ENCODE data around the gene DNM3. TPM values are rescaled to one million over a fixed set of nuclear protein-coding genes. Genes with fewer than 3 reads are reported as not detected.

DNM3 gene
- 0.45 and 0.51 TPM in 2 replicates for total RNA-seq (2014; rRNA removed; shearing (Covaris generic); ENCODE audit: low replicate concordance)

- Histone ChIP-seq H3K79me2 (ENCODE audit: low read length) (no peaks in the 10 kb centered on the region), H3K9ac (ENCODE audit: low read length) (no peak within 1 kb of the TSS), H4K20me1 (ENCODE audit: insufficient read depth, low read depth, low read length) (no peaks in the 10 kb centered on the region), H3K4me3 (ENCODE audit: low read length) (no peak within 1 kb of the TSS), H3K36me3 (ENCODE audit: insufficient read depth, low read length) (no peaks in the 10 kb centered on the region), H3K27me3 (ENCODE audit: low read length) (no peaks in the 10 kb centered on the region), H3K27ac (ENCODE audit: low read length) (no peak within 1 kb of the TSS), H3K4me1 (ENCODE audit: low read length) (peaks cover 6% of the 10 kb centered on the region; the same call in 1 of the 2 replicates), H3K4me2 (ENCODE audit: low read depth, low read length, poor library complexity, severe bottlenecking) (no peak within 1 kb of the TSS), H2AFZ (ENCODE audit: low read length) (no peak within 1 kb of the TSS), H3K9me3 (ENCODE audit: low read length) (no peaks in the 10 kb centered on the region), H3K9me2 (replicated peaks; ENCODE audit: insufficient read depth, low read length) (no peaks in the 10 kb centered on the region)
- DNase-seq: no peak
These were observed at the start of gene DNM3 for GRCh38 chr1:171841050-171841910. DNM3 (plus strand) TSS chr1:171841498; CDS start chr1:171841657, 159 bp downstream.

GRCh38 chr1:171792656-171793369, 48.5 kb upstream of the DNM3 start:
- H4K20me1 ChIP-seq (ENCODE audit: insufficient read depth, low read depth, low read length): no peaks in the 10 kb centered on the region
- H3K4me2 ChIP-seq (ENCODE audit: low read depth, low read length, poor library complexity, severe bottlenecking): no peak overlapping the region
- no peaks in the 10 kb centered on the region for H3K9me3 ChIP-seq (ENCODE audit: low read length)
- H3K9ac ChIP-seq (ENCODE audit: low read length): no peak overlapping the region
- H3K4me1 ChIP-seq (ENCODE audit: low read length): no peaks in the 10 kb centered on the region
- H3K4me3 ChIP-seq (ENCODE audit: low read length): no peak overlapping the region
- no peaks in the 10 kb centered on the region for H3K27me3 ChIP-seq (ENCODE audit: low read length)
- H3K36me3 ChIP-seq (ENCODE audit: insufficient read depth, low read length): peaks cover 56% of the 10 kb centered on the region; the same call in 1 of the 2 replicates
- peaks cover 27% of the 10 kb centered on the region for H3K79me2 ChIP-seq (ENCODE audit: low read length)
- H2AFZ ChIP-seq (ENCODE audit: low read length): no peak overlapping the region
- no peak for DNase-seq
- H3K27ac ChIP-seq (ENCODE audit: low read length): no peak overlapping the region
- no peaks in the 10 kb centered on the region for H3K9me2 ChIP-seq (replicated peaks; ENCODE audit: insufficient read depth, low read length)

- H3K79me2 ChIP-seq (ENCODE audit: low read length): peaks cover 21% of the 10 kb centered on the region
- no peak overlapping the region for H3K4me2 ChIP-seq (ENCODE audit: low read depth, low read length, poor library complexity, severe bottlenecking)
These were observed 47.7 kb upstream of the DNM3 start for GRCh38 chr1:171793636-171794035.

GRCh38 chr1:171794085-171794484, 47.2 kb upstream of the DNM3 start:
- Histone ChIP-seq H3K9me3 (ENCODE audit: low read length) (no peaks in the 10 kb centered on the region), H3K79me2 (ENCODE audit: low read length) (peaks cover 16% of the 10 kb centered on the region), H3K36me3 (ENCODE audit: insufficient read depth, low read length) (peaks cover 43% of the 10 kb centered on the region; the same call in 1 of the 2 replicates), H3K27ac (ENCODE audit: low read length) (no peak overlapping the region), H4K20me1 (ENCODE audit: insufficient read depth, low read depth, low read length) (no peaks in the 10 kb centered on the region), H3K27me3 (ENCODE audit: low read length) (no peaks in the 10 kb centered on the region), H3K4me3 (ENCODE audit: low read length) (no peak overlapping the region), H3K9ac (ENCODE audit: low read length) (no peak overlapping the region), H2AFZ (ENCODE audit: low read length) (no peak overlapping the region), H3K4me2 (ENCODE audit: low read depth, low read length, poor library complexity, severe bottlenecking) (no peak overlapping the region), H3K9me2 (replicated peaks; ENCODE audit: insufficient read depth, low read length) (no peaks in the 10 kb centered on the region), H3K4me1 (ENCODE audit: low read length) (no peaks in the 10 kb centered on the region)
- no peak for DNase-seq

More at GRCh38 chr1:171793636-171794035, 47.7 kb upstream of the DNM3 start:
- Histone ChIP-seq H3K9me3 (ENCODE audit: low read length) (no peaks in the 10 kb centered on the region), H3K9me2 (replicated peaks; ENCODE audit: insufficient read depth, low read length) (no peaks in the 10 kb centered on the region), H3K4me1 (ENCODE audit: low read length) (no peaks in the 10 kb centered on the region), H2AFZ (ENCODE audit: low read length) (no peak overlapping the region), H3K27ac (ENCODE audit: low read length) (no peak overlapping the region), H3K9ac (ENCODE audit: low read length) (no peak overlapping the region), H4K20me1 (ENCODE audit: insufficient read depth, low read depth, low read length) (no peaks in the 10 kb centered on the region), H3K36me3 (ENCODE audit: insufficient read depth, low read length) (peaks cover 48% of the 10 kb centered on the region; the same call in 1 of the 2 replicates), H3K4me3 (ENCODE audit: low read length) (no peak overlapping the region), H3K27me3 (ENCODE audit: low read length) (no peaks in the 10 kb centered on the region)
- DNase-seq: no peak

GRCh38 chr1:171796592-171796991, 44.7 kb upstream of the DNM3 start:
- DNase-seq: no peak
- H3K9me3 ChIP-seq (ENCODE audit: low read length): no peaks in the 10 kb centered on the region
- H3K36me3 ChIP-seq (ENCODE audit: insufficient read depth, low read length): peaks cover 32% of the 10 kb centered on the region; the same call in 1 of the 2 replicates
- H3K4me1 ChIP-seq (ENCODE audit: low read length): no peaks in the 10 kb centered on the region
- H3K27me3 ChIP-seq (ENCODE audit: low read length): no peaks in the 10 kb centered on the region
- no peak overlapping the region for H2AFZ ChIP-seq (ENCODE audit: low read length)
- H3K79me2 ChIP-seq (ENCODE audit: low read length): peaks cover 7% of the 10 kb centered on the region; the same call in 1 of the 2 replicates
- H3K4me2 ChIP-seq (ENCODE audit: low read depth, low read length, poor library complexity, severe bottlenecking): no peak overlapping the region
- H3K27ac ChIP-seq (ENCODE audit: low read length): no peak overlapping the region
- no peaks in the 10 kb centered on the region for H4K20me1 ChIP-seq (ENCODE audit: insufficient read depth, low read depth, low read length)
- H3K4me3 ChIP-seq (ENCODE audit: low read length): no peak overlapping the region
- no peaks in the 10 kb centered on the region for H3K9me2 ChIP-seq (replicated peaks; ENCODE audit: insufficient read depth, low read length)
- H3K9ac ChIP-seq (ENCODE audit: low read length): no peak overlapping the region

GRCh38 chr1:171798311-171798710, 43.0 kb upstream of the DNM3 start:
- Histone ChIP-seq H3K36me3 (ENCODE audit: insufficient read depth, low read length) (peaks cover 19% of the 10 kb centered on the region; the same call in 1 of the 2 replicates), H2AFZ (ENCODE audit: low read length) (no peak overlapping the region), H3K9me3 (ENCODE audit: low read length) (no peaks in the 10 kb centered on the region), H3K9ac (ENCODE audit: low read length) (no peak overlapping the region), H3K4me1 (ENCODE audit: low read length) (no peaks in the 10 kb centered on the region), H3K4me3 (ENCODE audit: low read length) (no peak overlapping the region), H3K79me2 (ENCODE audit: low read length) (no peaks in the 10 kb centered on the region), H3K27ac (ENCODE audit: low read length) (no peak overlapping the region), H3K27me3 (ENCODE audit: low read length) (no peaks in the 10 kb centered on the region), H3K4me2 (ENCODE audit: low read depth, low read length, poor library complexity, severe bottlenecking) (no peak overlapping the region), H4K20me1 (ENCODE audit: insufficient read depth, low read depth, low read length) (no peaks in the 10 kb centered on the region), H3K9me2 (replicated peaks; ENCODE audit: insufficient read depth, low read length) (no peaks in the 10 kb centered on the region)
- DNase-seq: no peak

GRCh38 chr1:171798765-171799164, 42.5 kb upstream of the DNM3 start:
- Histone ChIP-seq H3K9me2 (replicated peaks; ENCODE audit: insufficient read depth, low read length) (no peaks in the 10 kb centered on the region), H3K9ac (ENCODE audit: low read length) (no peak overlapping the region), H3K79me2 (ENCODE audit: low read length) (no peaks in the 10 kb centered on the region), H2AFZ (ENCODE audit: low read length) (no peak overlapping the region), H3K4me1 (ENCODE audit: low read length) (no peaks in the 10 kb centered on the region), H3K4me2 (ENCODE audit: low read depth, low read length, poor library complexity, severe bottlenecking) (no peak overlapping the region), H3K9me3 (ENCODE audit: low read length) (no peaks in the 10 kb centered on the region), H4K20me1 (ENCODE audit: insufficient read depth, low read depth, low read length) (no peaks in the 10 kb centered on the region), H3K27me3 (ENCODE audit: low read length) (no peaks in the 10 kb centered on the region), H3K27ac (ENCODE audit: low read length) (no peak overlapping the region), H3K4me3 (ENCODE audit: low read length) (no peak overlapping the region), H3K36me3 (ENCODE audit: insufficient read depth, low read length) (peaks cover 16% of the 10 kb centered on the region; the same call in 1 of the 2 replicates)
- no peak for DNase-seq

GRCh38 chr1:171799166-171799565, 42.1 kb upstream of the DNM3 start:
- no peaks in the 10 kb centered on the region for H3K4me1 ChIP-seq (ENCODE audit: low read length)
- no peak overlapping the region for H2AFZ ChIP-seq (ENCODE audit: low read length)
- H3K4me2 ChIP-seq (ENCODE audit: low read depth, low read length, poor library complexity, severe bottlenecking): no peak overlapping the region
- H3K27ac ChIP-seq (ENCODE audit: low read length): no peak overlapping the region
- H3K79me2 ChIP-seq (ENCODE audit: low read length): no peaks in the 10 kb centered on the region
- peaks cover 12% of the 10 kb centered on the region; the same call in 1 of the 2 replicates for H3K36me3 ChIP-seq (ENCODE audit: insufficient read depth, low read length)
- H3K9me2 ChIP-seq (replicated peaks; ENCODE audit: insufficient read depth, low read length): no peaks in the 10 kb centered on the region
- no peak for DNase-seq
- no peaks in the 10 kb centered on the region for H3K9me3 ChIP-seq (ENCODE audit: low read length)
- H4K20me1 ChIP-seq (ENCODE audit: insufficient read depth, low read depth, low read length): no peaks in the 10 kb centered on the region
- no peaks in the 10 kb centered on the region for H3K27me3 ChIP-seq (ENCODE audit: low read length)
- no peak overlapping the region for H3K9ac ChIP-seq (ENCODE audit: low read length)
- no peak overlapping the region for H3K4me3 ChIP-seq (ENCODE audit: low read length)
